ENCODE data around the gene PXDN.

PXDN gene

DNA sequence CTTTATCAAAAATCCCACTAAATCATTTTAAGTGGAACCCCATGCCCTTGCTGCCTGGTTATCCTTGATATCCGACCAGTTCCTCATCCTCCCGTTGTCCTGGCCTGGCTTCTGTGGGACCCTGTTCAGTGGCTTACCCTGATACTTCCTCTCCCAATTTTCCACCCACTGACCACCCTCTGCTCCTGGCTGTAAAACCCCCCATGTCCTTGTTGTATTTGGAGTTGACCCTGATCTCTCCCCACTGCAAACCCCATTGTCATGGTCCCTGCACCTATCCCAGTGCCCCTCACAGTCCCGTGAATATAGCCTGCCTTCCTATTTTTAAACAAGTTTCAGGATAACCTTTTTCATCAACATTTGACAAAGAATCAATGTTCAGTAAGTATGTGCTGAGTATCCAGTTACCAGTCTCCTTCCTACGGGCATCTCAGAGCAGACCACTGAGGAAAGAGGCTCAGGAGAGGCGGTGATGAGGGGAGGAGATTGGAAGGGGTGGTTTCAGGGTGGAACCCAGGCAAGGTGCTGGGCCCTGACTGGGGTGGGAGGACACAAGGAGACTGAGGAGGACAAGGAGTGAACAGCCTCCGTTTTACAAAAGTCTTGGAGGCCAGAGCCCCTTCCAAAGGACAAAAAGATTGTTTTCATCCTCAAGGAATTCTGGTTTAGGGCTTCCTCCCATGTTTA, 131.8 kb downstream of the PXDN start:
- DNase-seq (ENCODE audit: low spot score): no peak

GRCh38 chr2:1611886-1612285, 132.4 kb downstream of the PXDN start:
- no peak for DNase-seq (ENCODE audit: low spot score)

DNA sequence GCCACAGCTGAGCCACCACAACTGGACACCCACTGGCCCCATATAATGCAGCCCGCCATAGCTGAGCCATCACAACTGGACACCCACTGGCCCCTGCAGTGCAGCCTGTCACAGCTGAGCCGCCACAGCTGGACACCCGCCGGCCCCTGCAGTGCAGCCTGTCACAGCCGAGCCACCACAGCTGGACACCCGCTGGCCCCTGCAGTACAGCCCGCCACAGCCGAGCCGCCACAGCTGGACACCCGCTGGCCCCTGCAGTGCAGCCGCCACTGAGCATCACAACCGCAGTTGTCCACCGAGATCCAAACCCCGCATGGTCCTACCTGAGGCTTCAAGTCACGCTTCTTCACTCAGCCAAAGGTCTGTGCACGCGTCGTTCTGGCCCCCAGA, 134.2 kb downstream of the PXDN start:
- DNase-seq (ENCODE audit: low spot score): no peak

DNA sequence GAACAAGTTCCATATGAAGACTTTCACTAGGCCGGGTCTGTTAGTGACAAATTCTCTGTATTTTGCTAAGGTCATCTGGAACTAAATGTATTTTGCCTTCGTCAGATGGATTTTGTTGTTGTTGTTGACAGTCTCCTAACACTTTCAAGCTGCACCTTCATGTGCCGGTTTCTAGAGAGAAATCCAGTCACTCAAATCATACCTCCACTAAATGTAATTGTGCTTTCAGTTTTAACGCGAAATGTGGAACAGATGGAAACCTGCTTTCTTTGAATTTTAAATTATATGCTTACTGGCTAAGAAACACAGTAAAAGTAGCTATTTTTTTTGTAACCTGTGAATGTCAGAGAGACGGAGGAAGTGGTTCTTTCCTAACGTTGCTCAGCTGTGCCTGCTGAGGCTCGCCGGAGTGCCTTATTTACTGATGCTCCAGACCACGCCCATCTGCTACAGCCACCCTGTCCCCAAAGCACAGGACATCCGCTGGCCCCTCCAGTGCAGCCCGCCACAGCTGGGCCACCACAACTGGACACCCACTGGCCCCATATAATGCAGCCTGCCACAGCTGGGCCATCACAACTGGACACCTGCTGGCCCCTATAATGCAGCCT, 134.7 kb downstream of the PXDN start:
- no peak for DNase-seq (ENCODE audit: low spot score)

GRCh38 chr2:1609040-1609439, 135.3 kb downstream of the PXDN start:
- no peak for DNase-seq (ENCODE audit: low spot score)

DNA sequence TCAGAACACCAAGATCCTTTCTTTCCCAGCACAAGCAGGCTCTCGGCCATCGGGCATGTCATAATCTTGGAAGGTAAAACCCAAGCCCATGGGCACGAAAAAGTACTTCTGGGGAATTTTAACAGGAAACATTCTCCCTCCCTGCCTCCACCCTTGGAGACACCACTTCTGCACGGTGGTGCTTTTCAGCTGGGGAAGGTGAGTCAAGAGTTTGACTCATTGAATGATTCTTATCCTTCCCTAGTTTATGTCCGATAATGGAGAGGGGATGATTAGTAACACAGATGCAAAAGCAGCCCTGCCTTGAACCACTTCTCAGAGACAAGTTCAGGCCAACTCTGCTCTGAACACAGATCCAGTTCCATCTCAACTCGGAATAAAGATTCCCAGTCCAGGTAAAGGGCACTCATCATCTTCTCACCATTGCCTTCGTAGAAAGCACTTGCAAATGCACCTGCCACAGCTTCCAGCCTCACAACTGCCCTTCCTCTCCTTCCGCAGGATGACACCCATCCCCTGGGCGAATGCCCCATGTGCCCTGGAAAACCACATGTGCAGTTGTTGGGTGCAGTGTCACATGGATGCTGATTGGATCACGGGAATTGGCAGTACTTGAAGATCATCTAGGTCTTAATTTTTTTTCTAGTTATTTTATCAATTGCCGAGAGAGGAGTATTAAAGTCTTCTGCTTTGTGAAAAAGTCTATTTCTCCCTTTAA, 136.2 kb downstream of the PXDN start:
- no peak for DNase-seq (ENCODE audit: low spot score)

GRCh38 chr2:1607236-1607920, 136.9 kb downstream of the PXDN start:
- DNase-seq (ENCODE audit: low spot score): no peak

DNA sequence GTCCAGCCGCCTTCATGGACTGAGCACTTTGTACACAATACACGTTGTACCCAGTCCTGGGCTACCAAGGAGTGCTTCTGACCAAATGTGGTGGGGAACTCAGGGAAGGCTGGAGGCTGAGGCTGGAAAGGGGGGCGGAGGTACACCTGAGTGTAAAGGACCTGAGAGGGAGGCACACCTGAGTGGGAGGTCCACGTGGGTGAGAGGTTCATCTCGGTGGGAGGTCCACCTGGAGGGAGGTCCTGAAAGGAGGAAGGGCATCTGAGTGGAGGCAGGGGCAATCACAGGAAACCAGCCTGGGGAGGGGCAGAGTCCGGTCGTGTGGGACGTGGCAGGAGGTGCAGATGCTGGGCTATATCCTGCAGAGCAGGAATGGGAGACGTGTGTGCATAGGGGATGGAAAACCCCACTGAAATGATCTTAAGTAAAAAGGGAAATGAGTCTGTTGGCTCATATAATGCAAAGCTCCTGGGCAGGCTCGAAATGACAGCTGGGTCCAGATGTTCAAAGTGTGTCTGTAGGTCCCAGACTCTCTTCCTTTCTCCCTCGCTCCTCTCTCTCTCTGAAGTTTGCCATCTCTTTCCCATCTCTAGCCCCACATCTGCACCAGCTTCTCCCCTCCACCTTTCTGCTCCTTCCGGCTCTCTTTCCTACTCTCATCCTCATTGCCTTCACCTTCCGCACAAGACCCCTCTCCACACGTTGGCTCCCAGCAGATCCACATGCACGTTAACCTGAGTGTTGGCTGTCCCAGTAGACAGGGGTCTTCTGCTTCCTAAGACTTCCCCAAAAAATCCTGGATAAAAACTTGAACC, 137.7 kb downstream of the PXDN start:
- no peak for DNase-seq (ENCODE audit: low spot score)

- no peak for DNase-seq (ENCODE audit: low spot score)
Observed at GRCh38 chr2:1606046-1606400, 138.3 kb downstream of the PXDN start.

DNA sequence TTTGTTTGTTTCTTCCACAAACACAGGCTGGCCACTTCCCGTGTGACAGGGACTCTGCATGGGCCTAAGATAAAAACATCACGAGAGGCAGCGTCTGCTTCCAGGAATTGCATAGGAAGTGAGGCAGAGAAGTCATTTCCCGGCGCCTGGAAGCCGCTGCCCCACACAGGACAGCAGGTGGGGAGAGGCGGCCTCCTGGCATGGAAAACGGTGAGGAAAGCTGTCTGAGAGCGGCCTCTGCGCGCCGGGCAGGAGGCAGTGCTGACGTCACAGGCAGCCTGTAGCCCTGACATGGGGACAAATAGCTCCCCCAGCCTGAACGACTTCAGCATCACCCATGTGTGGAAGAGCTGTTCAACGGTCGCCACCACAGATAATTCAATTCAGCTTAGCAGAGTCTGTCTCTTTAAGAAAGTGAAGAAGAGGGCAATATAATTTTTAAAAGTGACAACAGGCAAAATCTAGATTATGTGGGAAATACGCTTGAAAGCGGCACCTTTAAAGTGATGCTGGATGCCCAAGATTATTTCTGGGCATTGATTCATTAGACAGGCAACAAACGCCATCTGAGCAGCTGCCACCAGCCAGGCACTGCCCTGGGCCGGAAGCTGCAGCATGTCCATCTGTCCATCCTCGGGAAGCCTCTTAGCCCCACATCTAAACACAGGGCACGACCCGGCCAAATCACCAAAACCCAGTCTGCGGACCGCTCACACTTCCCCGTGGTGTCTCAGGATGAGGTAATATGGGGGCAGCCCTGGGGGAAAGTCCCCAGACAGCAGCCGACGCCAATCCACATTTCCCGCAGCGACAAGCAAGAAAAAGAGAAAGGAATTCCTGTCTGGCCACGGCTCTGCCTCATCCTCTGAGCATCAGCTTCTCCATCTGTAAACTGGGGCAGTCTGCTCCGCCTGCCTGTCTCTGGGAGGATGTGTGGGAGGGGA, 138.9 kb downstream of the PXDN start:
- no peak for DNase-seq (ENCODE audit: low spot score)

DNA sequence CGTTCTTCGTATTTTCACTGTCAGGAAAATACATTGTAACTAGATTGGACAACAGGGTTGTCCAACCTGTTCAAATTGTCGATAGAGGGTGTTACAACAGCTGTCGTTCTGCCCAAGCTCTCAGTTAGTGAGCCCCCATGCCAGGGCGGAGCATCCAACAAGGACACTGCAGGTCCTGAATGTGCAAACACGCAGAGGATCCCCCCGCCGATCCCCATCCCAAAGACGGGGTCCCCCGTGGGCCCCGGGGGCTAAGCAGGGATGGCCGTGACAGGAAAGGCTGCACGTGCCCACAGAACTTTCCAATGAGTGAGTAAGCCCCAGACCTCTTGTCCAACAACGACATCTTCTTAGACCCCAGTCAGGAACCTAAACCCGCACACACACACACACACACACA, 140.8 kb downstream of the PXDN start:
- no peak for DNase-seq (ENCODE audit: low spot score)

- DNase-seq (ENCODE audit: low spot score): no peak
Observed at GRCh38 chr2:1603059-1603458, 141.3 kb downstream of the PXDN start.

GRCh38 chr2:1602278-1603010, 141.9 kb downstream of the PXDN start:
- no peak for DNase-seq (ENCODE audit: low spot score)

DNA sequence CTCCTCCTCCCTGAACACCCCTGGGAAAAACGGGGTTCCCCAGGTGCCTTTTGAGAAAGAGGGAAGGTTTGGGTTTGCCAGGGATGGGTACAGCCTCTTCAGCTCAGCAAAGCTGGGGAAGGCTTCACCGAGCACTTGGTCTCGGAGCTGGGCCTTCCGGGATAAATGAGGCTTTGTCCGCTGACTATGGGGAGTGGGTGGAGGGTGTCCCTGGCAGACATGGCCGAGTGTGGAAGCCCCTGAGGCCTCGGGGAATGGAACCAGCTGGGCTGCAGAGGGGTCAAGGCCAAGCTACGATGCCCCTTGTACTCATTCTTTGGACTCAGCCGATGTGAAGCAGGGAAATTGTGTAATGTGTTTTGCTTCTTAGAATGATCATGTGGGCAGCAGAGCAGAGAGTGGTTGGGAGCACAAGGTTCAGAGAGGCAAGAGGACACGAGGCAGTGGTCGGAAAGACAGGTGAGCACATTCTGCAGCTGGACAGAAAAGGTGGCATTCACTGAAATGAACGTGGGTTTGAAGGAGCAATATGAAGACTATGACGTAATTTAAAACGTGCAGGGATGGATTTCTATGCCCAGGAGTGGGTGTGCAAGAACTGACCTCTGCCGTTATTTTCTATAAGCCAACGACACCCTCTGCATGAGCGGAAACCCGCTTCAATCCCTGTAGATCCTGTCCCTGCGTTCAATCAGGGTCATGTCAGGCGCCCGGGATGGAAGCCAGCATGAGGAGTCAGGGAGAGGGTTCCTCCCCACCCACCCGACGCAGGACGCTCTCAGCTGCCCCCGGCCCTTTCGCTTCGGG, 142.6 kb downstream of the PXDN start:
- DNase-seq (ENCODE audit: low spot score): no peak

GRCh38 chr2:1601067-1601412, 143.3 kb downstream of the PXDN start:
- DNase-seq (ENCODE audit: low spot score): no peak

GRCh38 chr2:1600191-1601066, 143.9 kb downstream of the PXDN start:
- DNase-seq (ENCODE audit: low spot score): no peak

- DNase-seq (ENCODE audit: low spot score): no peak
Observed at GRCh38 chr2:1599301-1600085, 144.8 kb downstream of the PXDN start.

DNA sequence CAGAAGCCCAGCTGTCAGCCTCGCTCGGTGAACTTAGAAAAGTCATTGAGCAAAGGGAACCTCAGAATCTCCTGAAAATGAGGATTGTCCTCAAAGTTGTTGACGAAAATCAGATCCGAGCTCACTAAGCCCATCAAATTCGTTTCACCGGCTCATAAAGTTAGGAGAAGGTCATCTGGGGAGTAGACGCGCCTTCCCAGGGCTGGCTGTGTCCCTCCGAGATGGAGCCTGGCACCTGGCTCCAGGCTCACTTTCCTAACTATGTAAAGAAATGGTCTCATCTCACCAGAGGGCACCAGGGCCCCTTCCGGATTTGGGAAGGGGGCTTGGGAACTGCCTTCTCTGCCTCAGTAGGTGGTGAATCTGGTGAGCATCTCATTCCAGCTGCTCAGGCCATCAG, 145.5 kb downstream of the PXDN start:
- no peak for DNase-seq (ENCODE audit: low spot score)

Measured in LoVo (cell line).